GM23338 (cell line): ENCODE results near the gene GPR25.

Source experiments
- EZH2 ChIP-seq: fragments of 200-600 bp; sonication (generic); IDR thresholded peaks from one replicate; pipeline ENCODE4 v1.8.0; 2017; ENCODE audit warnings: antibody characterized with exemption, mild to moderate bottlenecking, low read depth; ENCODE audit not compliant: unreplicated experiment
- EZH2phosphoT487 ChIP-seq: fragments of 200-600 bp; sonication (generic); IDR thresholded peaks from one replicate; pipeline ENCODE4 v1.8.1; 2018; ENCODE audit warnings: antibody characterized with exemption; ENCODE audit not compliant: unreplicated experiment
- JUNB ChIP-seq: IDR thresholded peaks from one replicate; pipeline ENCODE4 v1.6.1; 2016; ENCODE audit warnings: antibody characterized with exemption; ENCODE audit not compliant: unreplicated experiment
- NANOG ChIP-seq: IDR thresholded peaks from 2 replicates; pipeline ENCODE4 v1.6.1; 2016; ENCODE audit warnings: antibody characterized with exemption, borderline replicate concordance
- POLR2AphosphoS5 ChIP-seq: IDR thresholded peaks from 2 replicates; pipeline ENCODE4 v1.6.1; 2016; ENCODE audit warnings: antibody characterized with exemption, low read depth
- TF ChIP-seq, protein P1 (sequence below): IDR thresholded peaks from 2 replicates; pipeline ENCODE4 v1.6.1; 2016; ENCODE audit warnings: antibody characterized with exemption
- TF ChIP-seq, protein P2 (sequence below), 2 experiments: fragments of 200-600 bp in 1 of 2; sonication (generic) in 1 of 2; conservative IDR thresholded peaks; 2 replicates each; pipeline versions ENCODE4 v1.5.1 to v1.6.1; 2016 to 2017; ENCODE audit warnings: antibody characterized with exemption in 2 of 2, low read depth in 2 of 2, mild to moderate bottlenecking in 2 of 2, moderate library complexity in 1 of 2
- TF ChIP-seq, protein P3 (sequence below): IDR thresholded peaks from one replicate; pipeline ENCODE4 v1.6.1; 2018; ENCODE audit warnings: antibody characterized with exemption; ENCODE audit not compliant: unreplicated experiment

DNA sequence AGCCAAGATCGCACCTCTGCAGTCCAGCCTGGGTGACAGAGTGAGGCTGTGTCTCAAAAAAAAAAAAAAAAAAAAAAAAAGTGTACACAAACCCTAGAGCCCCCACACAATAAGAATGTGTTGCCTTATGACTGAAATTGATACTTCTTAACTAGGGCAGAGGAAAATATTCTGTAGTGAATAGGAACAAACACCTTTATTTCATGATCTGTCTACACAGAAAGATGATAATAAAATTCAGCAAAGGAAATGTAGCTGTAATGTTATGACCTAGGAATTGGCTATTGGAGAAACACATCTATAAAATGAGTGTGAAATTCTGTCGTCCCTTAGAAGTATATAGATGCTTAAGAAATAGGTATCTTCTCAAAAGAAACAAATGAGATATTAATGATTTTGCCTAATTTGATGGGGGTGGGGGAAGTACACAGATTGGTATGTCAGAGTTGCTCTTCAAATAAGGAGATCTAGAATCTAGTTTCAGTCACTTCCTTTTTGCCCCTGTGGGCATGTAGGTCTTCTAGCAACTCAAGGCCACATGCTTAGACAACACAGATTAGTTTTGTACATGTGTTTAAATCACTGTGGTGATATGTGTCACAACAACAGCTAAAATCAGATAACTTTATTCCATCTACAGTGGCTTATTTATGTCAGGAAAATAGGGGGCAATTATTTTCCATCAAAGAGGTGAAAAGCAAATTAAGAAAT lies 10.7 kb upstream of the GPR25 start:
- TF ChIP-seq, protein P1, sequence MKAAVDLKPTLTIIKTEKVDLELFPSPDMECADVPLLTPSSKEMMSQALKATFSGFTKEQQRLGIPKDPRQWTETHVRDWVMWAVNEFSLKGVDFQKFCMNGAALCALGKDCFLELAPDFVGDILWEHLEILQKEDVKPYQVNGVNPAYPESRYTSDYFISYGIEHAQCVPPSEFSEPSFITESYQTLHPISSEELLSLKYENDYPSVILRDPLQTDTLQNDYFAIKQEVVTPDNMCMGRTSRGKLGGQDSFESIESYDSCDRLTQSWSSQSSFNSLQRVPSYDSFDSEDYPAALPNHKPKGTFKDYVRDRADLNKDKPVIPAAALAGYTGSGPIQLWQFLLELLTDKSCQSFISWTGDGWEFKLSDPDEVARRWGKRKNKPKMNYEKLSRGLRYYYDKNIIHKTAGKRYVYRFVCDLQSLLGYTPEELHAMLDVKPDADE: no peak
- TF ChIP-seq, protein P2, sequence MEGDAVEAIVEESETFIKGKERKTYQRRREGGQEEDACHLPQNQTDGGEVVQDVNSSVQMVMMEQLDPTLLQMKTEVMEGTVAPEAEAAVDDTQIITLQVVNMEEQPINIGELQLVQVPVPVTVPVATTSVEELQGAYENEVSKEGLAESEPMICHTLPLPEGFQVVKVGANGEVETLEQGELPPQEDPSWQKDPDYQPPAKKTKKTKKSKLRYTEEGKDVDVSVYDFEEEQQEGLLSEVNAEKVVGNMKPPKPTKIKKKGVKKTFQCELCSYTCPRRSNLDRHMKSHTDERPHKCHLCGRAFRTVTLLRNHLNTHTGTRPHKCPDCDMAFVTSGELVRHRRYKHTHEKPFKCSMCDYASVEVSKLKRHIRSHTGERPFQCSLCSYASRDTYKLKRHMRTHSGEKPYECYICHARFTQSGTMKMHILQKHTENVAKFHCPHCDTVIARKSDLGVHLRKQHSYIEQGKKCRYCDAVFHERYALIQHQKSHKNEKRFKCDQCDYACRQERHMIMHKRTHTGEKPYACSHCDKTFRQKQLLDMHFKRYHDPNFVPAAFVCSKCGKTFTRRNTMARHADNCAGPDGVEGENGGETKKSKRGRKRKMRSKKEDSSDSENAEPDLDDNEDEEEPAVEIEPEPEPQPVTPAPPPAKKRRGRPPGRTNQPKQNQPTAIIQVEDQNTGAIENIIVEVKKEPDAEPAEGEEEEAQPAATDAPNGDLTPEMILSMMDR (conservative IDR thresholded peaks at IDR 0.05; ENCODE audit: low read depth in 2 of 2): no peak
- no peak for TF ChIP-seq EZH2
- TF ChIP-seq EZH2phosphoT487: no peak
- TF ChIP-seq POLR2AphosphoS5: no peak
- no peak for TF ChIP-seq JUNB
- TF ChIP-seq, protein P3, sequence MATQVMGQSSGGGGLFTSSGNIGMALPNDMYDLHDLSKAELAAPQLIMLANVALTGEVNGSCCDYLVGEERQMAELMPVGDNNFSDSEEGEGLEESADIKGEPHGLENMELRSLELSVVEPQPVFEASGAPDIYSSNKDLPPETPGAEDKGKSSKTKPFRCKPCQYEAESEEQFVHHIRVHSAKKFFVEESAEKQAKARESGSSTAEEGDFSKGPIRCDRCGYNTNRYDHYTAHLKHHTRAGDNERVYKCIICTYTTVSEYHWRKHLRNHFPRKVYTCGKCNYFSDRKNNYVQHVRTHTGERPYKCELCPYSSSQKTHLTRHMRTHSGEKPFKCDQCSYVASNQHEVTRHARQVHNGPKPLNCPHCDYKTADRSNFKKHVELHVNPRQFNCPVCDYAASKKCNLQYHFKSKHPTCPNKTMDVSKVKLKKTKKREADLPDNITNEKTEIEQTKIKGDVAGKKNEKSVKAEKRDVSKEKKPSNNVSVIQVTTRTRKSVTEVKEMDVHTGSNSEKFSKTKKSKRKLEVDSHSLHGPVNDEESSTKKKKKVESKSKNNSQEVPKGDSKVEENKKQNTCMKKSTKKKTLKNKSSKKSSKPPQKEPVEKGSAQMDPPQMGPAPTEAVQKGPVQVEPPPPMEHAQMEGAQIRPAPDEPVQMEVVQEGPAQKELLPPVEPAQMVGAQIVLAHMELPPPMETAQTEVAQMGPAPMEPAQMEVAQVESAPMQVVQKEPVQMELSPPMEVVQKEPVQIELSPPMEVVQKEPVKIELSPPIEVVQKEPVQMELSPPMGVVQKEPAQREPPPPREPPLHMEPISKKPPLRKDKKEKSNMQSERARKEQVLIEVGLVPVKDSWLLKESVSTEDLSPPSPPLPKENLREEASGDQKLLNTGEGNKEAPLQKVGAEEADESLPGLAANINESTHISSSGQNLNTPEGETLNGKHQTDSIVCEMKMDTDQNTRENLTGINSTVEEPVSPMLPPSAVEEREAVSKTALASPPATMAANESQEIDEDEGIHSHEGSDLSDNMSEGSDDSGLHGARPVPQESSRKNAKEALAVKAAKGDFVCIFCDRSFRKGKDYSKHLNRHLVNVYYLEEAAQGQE: no peak
- no peak for TF ChIP-seq NANOG
